ENCODE measurements around the gene GGA1.

Gene GGA1

DNA sequence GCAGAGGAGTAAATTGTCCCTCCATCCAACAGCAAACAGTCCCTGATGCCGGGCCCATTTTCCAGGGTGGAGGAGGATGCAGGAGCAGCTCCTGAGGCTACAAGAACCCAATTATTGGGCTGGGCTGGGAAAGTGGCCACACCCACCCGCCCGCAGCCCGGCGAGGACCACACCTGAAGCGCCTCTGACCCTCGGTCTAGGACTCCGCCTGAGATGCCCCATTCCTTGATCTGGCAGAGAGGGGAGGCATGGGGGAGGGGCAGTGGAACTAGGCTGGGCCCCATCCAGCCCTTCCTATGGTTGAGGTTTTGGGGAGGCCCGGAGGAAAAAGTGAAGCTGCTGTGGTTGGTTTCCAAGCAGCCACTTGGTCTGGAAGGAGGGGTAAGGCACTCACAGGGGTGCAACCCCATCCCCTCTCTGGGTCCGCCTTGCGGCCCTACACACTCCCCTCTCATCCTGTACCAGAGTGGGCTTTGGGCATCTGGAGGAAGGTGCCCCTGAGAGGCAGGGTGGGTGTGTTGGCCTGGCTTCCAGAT, 64.4 kb downstream of the GGA1 start:
- in situ Hi-C loops (cut with HindIII; ENCODE audit: low sequenced_read_pairs): no loop called here
- no peak overlapping the region for H3K4me3 ChIP-seq (ENCODE audit: low read depth, low read length)
- TF ChIP-seq, protein P1, sequence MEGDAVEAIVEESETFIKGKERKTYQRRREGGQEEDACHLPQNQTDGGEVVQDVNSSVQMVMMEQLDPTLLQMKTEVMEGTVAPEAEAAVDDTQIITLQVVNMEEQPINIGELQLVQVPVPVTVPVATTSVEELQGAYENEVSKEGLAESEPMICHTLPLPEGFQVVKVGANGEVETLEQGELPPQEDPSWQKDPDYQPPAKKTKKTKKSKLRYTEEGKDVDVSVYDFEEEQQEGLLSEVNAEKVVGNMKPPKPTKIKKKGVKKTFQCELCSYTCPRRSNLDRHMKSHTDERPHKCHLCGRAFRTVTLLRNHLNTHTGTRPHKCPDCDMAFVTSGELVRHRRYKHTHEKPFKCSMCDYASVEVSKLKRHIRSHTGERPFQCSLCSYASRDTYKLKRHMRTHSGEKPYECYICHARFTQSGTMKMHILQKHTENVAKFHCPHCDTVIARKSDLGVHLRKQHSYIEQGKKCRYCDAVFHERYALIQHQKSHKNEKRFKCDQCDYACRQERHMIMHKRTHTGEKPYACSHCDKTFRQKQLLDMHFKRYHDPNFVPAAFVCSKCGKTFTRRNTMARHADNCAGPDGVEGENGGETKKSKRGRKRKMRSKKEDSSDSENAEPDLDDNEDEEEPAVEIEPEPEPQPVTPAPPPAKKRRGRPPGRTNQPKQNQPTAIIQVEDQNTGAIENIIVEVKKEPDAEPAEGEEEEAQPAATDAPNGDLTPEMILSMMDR (IDR thresholded peaks at IDR 0.05; ENCODE audit: low read depth, low read length, missing control alignments): no peak
- no peak for DNase-seq (ENCODE audit: low read depth)

DNA sequence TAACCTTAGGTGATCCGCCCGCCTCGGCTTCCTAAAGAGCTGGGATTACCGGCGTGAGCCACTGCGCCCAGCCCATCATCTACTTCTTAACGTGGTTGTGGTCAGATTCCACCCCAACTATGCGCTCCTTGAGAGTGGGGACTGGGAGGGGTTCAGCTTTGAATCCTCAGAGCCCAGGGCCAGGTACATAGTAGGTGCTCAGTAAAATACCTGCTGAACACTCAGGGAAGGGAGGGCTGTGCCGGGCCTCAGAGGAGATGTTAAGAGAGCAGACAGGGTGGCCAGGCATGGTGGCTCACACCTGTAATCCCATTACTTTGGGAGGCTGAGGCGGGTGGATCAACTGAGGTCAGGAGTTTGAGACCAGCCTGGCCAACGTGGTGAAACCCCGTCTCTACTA, 65.6 kb downstream of the GGA1 start:
- no peak for DNase-seq (ENCODE audit: low read depth)

GRCh38 chr22:37674951-37675929, 66.6 kb downstream of the GGA1 start, which contains the start of gene LGALS1:
Gene LGALS1 (plus strand): TSS chr22:37675636. CDS start chr22:37675703, 67 bp downstream.
- TF ChIP-seq, protein P1 (IDR thresholded peaks at IDR 0.05; ENCODE audit: low read depth, low read length, missing control alignments): no peak
- DNase-seq (ENCODE audit: low read depth): peak; percentile 91
- in situ Hi-C loops (cut with HindIII; ENCODE audit: low sequenced_read_pairs): no loop called here
- H3K4me3 ChIP-seq (ENCODE audit: low read depth, low read length): peak within 1 kb of the TSS; percentile 93

More for the DNA sequence above, 65.6 kb downstream of the GGA1 start:
- in situ Hi-C loops (cut with HindIII; ENCODE audit: low sequenced_read_pairs): no loop called here
- TF ChIP-seq, protein P1 (IDR thresholded peaks at IDR 0.05; ENCODE audit: low read depth, low read length, missing control alignments): no peak
- H3K4me3 ChIP-seq (ENCODE audit: low read depth, low read length): no peak overlapping the region

- peak overlapping the region; percentile 93 for H3K4me3 ChIP-seq (ENCODE audit: low read depth, low read length)
- in situ Hi-C loops (cut with HindIII; ENCODE audit: low sequenced_read_pairs): no loop called here
Measured at GRCh38 chr22:37675930-37676735, 67.5 kb downstream of the GGA1 start.

DNA sequence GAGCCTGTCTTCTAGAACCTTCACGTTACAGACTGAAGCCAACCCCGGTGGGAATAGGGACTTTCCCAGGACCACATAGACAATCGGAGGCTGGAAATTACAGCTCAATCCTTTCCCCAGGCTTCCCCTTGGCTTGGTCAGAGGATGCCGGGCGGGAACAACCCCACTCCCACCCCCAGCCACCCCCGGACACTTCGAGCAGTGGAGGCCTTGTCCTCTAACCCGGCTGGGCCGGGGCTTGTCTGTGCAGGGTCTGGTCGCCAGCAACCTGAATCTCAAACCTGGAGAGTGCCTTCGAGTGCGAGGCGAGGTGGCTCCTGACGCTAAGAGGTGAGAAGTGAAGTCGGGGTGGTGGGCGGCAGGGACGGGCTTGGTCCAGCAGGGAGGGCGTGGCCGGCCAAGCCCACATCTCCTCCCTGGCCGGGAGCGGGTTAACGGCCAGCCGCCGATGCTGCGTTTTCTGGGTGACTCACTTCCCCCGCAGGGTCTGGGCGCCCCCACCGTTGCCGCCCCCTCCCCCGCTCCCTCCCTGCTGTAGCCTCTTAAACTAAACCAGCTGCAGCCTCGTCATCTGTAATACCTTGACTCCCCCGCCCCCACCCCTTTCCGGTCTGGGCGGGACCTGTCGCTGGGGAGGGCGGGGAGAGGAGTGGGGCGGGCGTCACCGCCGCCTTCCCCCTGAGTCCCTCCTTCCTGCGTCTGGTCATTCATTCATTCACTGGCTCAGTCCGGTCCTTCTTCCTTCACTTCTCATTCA, 68.3 kb downstream of the GGA1 start:
- TF ChIP-seq, protein P1 (IDR thresholded peaks at IDR 0.05; ENCODE audit: low read depth, low read length, missing control alignments): no peak
- DNase-seq (ENCODE audit: low read depth): peak; percentile 87
- H3K4me3 ChIP-seq (ENCODE audit: low read depth, low read length): peak overlapping the region; percentile 93
- in situ Hi-C loops (cut with HindIII; ENCODE audit: low sequenced_read_pairs): no loop called here

More at GRCh38 chr22:37675930-37676735, 67.5 kb downstream of the GGA1 start:
- TF ChIP-seq, protein P1 (IDR thresholded peaks at IDR 0.05; ENCODE audit: low read depth, low read length, missing control alignments): no peak
- DNase-seq (ENCODE audit: low read depth): no peak

Measured in astrocyte of the cerebellum (primary cell).